Retinal pigment epithelial cell (primary cell): ENCODE measurements around the gene EIF4G3.

Experiments used
- DNase-seq: peaks from one replicate; pipeline ENCODE4 v3.0.0-alpha.2; 2010; ENCODE audit warnings: low read depth
- H3K4me3 ChIP-seq: 2 replicates; pipeline ENCODE4 v1.5.1; 2011; ENCODE audit warnings: mild to moderate bottlenecking, low read length, control low read depth, moderate library complexity
- CTCF ChIP-seq: conservative IDR thresholded peaks from 2 replicates; pipeline ENCODE4 v1.5.1; 2011; ENCODE audit warnings: low read depth, low read length, control low read depth, inconsistent platforms

The EIF4G3 gene

GRCh38 chr1:21168444-21168843 is 8.3 kb downstream of the EIF4G3 start:
- DNase-seq: no peak
- TF ChIP-seq CTCF: no peak
- H3K4me3 ChIP-seq: no peak overlapping the region

GRCh38 chr1:21165646-21166045 is 11.1 kb downstream of the EIF4G3 start:
- no peak overlapping the region for H3K4me3 ChIP-seq
- DNase-seq: no peak
- TF ChIP-seq CTCF: no peak

DNA sequence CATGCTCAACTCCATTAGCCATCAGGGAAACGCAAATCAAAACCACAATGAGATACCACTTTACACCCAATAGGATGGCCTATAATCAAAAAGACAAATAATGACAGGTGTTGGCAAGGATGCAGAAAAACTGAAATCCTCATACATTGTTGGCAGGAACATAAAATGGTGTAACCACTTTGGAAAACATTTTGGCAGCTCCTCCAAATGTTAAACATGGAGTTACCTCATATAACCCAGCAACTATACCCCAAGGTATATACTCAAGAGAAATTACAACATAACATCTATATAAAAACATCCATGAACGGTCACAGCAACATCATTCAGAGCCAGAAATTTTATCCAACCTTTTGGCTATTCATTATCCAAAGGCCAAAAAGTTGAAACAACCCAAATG is 11.6 kb downstream of the EIF4G3 start:
- H3K4me3 ChIP-seq: no peak overlapping the region
- TF ChIP-seq CTCF: no peak
- no peak for DNase-seq

- TF ChIP-seq CTCF: no peak
- no peak for DNase-seq
- H3K4me3 ChIP-seq: no peak overlapping the region
Observed at GRCh38 chr1:21164266-21164665, 12.4 kb downstream of the EIF4G3 start.

- no peak for TF ChIP-seq CTCF
- no peak overlapping the region for H3K4me3 ChIP-seq
- no peak for DNase-seq
Observed at GRCh38 chr1:21162740-21163464, 13.8 kb downstream of the EIF4G3 start.

DNA sequence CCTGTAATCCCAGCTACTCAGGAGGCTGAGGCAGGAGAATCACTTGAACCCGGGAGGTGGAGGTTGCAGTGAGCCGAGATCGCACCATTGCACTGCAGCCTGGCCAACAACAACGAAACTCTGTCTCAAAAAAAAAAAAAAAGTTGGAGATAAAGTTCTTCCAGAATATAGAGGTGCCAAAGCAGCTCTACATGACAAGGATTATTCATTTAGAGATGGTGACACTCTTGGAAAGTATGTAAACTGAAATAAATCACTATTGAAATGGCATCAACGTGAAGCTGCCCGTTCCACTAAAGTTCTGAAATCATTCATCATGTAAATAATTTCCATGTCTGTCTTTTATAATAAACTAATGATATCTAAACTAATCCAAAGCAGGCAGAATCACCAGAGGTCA is 14.9 kb downstream of the EIF4G3 start:
- TF ChIP-seq CTCF: no peak
- DNase-seq: no peak
- no peak overlapping the region for H3K4me3 ChIP-seq

DNA sequence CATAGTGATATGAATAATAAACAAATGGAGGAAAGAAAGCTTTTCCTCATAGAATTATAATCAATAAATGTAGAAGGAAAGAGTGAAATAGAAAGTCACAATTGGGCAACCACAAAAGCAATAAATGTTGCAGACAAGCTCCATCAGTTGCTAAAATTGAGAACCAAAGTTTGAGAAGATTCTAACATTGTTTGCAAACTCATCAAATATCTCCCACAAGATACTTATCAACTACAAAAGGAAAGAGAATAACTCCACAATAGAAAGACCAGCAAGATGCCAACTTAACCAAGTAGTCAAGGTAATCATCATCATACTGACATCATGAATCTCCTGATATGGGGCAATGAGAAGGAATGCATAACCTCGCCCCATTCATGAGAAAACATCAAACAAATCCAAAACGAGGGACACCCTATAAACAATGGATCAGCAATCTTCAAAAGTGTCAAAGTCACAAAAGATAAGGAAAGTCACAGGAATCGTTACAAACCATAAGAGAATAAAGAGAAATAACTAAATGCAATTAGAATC is 16.4 kb downstream of the EIF4G3 start:
- no peak for TF ChIP-seq CTCF
- no peak overlapping the region for H3K4me3 ChIP-seq
- no peak for DNase-seq
